Nephron (organoid): Measurements from ENCODE around the gene ANKRD53.
A peak's percentile ranks its signal among the peaks of the same experiment; 100 is the strongest.

Experiments used
- H3K27ac Mint-ChIP-seq, 3 experiments: 2 replicates each; pipeline ENCODE4 v1.8.0; 2020; ENCODE audit warnings: mixed read lengths in 3 of 3, mild to moderate bottlenecking in 2 of 3, moderate library complexity in 1 of 3
- H3K27me3 Mint-ChIP-seq: 2 replicates; pipeline ENCODE4 v1.8.0; 2021; ENCODE audit warnings: low read depth, mild to moderate bottlenecking, moderate library complexity, mixed read lengths
- H3K36me3 Mint-ChIP-seq: 2 replicates; pipeline ENCODE4 v1.8.0; 2020; ENCODE audit warnings: low read depth, mixed read lengths
- H3K4me1 Mint-ChIP-seq: 2 replicates; pipeline ENCODE4 v1.8.0; 2020; ENCODE audit warnings: mixed read lengths
- H3K4me3 Mint-ChIP-seq, 3 experiments: 2 replicates each; pipeline ENCODE4 v1.8.0; 2020; ENCODE audit warnings: mild to moderate bottlenecking in 3 of 3, mixed read lengths in 3 of 3, moderate library complexity in 2 of 3
- H3K9me3 Mint-ChIP-seq: 2 replicates; pipeline ENCODE4 v1.8.0; 2020; ENCODE audit warnings: mixed read lengths
- CTCF ChIP-seq, 3 experiments: fragments of 200-600 bp; sonication (generic); IDR thresholded peaks; one replicate each; pipeline ENCODE4 v1.5.0; 2021; ENCODE audit warnings: antibody characterized with exemption in 3 of 3; ENCODE audit not compliant: unreplicated experiment in 3 of 3

The ANKRD53 gene

GRCh38 chr2:70938586-70938950 lies 39.9 kb upstream of the ANKRD53 start:
- H3K36me3 Mint-ChIP-seq, result no peaks in the 10 kb centered on the region
- peaks cover 70% of the 10 kb centered on the region for H3K27me3 Mint-ChIP-seq
- peak overlapping the region in 1 of 3 experiments; percentile 57 for H3K4me3 Mint-ChIP-seq
- no peak for TF ChIP-seq CTCF (IDR thresholded peaks at IDR 0.05; ENCODE audit: unreplicated experiment in 3 of 3)
- H3K27ac Mint-ChIP-seq, result peak overlapping the region in 1 of 3 experiments; percentile 75
- H3K4me1 Mint-ChIP-seq, result peaks cover 12% of the 10 kb centered on the region
- H3K9me3 Mint-ChIP-seq, result no peaks in the 10 kb centered on the region

GRCh38 chr2:70939001-70939838 lies 39.2 kb upstream of the ANKRD53 start:
- Mint-ChIP-seq H3K36me3 (no peaks in the 10 kb centered on the region), H3K4me1 (peaks cover 12% of the 10 kb centered on the region), H3K27me3 (peaks cover 77% of the 10 kb centered on the region), H3K4me3 (no peak overlapping the region), H3K27ac (no peak overlapping the region), H3K9me3 (no peaks in the 10 kb centered on the region)
- no peak for TF ChIP-seq CTCF (IDR thresholded peaks at IDR 0.05; ENCODE audit: unreplicated experiment in 3 of 3)

- Mint-ChIP-seq H3K9me3 (no peaks in the 10 kb centered on the region), H3K4me1 (peaks cover 11% of the 10 kb centered on the region), H3K27me3 (peaks cover 75% of the 10 kb centered on the region), H3K4me3 (no peak overlapping the region), H3K36me3 (no peaks in the 10 kb centered on the region), H3K27ac (no peak overlapping the region)
- no peak for TF ChIP-seq CTCF (IDR thresholded peaks at IDR 0.05; ENCODE audit: unreplicated experiment in 3 of 3)
Observed at GRCh38 chr2:70939839-70940580, 38.4 kb upstream of the ANKRD53 start.

GRCh38 chr2:70941186-70941585 lies 37.2 kb upstream of the ANKRD53 start:
- no peak overlapping the region for H3K4me3 Mint-ChIP-seq
- H3K9me3 Mint-ChIP-seq, result no peaks in the 10 kb centered on the region
- TF ChIP-seq CTCF (IDR thresholded peaks at IDR 0.05; ENCODE audit: unreplicated experiment in 3 of 3), result no peak
- no peak overlapping the region for H3K27ac Mint-ChIP-seq
- H3K36me3 Mint-ChIP-seq, result no peaks in the 10 kb centered on the region
- peaks cover 80% of the 10 kb centered on the region for H3K27me3 Mint-ChIP-seq
- peaks cover 7% of the 10 kb centered on the region for H3K4me1 Mint-ChIP-seq

GRCh38 chr2:70941701-70942100 lies 36.7 kb upstream of the ANKRD53 start:
- H3K27me3 Mint-ChIP-seq, result peaks cover 78% of the 10 kb centered on the region
- no peak overlapping the region for H3K27ac Mint-ChIP-seq
- no peaks in the 10 kb centered on the region for H3K36me3 Mint-ChIP-seq
- peaks cover 7% of the 10 kb centered on the region for H3K4me1 Mint-ChIP-seq
- no peak overlapping the region for H3K4me3 Mint-ChIP-seq
- H3K9me3 Mint-ChIP-seq, result no peaks in the 10 kb centered on the region
- TF ChIP-seq CTCF (IDR thresholded peaks at IDR 0.05; ENCODE audit: unreplicated experiment in 3 of 3), result no peak
